SK-N-SH (cell line): ENCODE results near the gene TWNK. TPM values are rescaled to one million over a fixed set of nuclear protein-coding genes. Genes with fewer than 3 reads are reported as not detected.

Experiments used
- CTCF ChIA-PET: fragments of 300-600, 350-600 bp; formaldehyde crosslinking; extraction: SDS; loops from one replicate; lab custom pipeline; 2021; lab: Yijun Ruan, JAX
- POLR2A ChIA-PET: fragments of 350-600 bp; sonication (Branson Sonifier 250); formaldehyde crosslinking; extraction: SDS; loops from one replicate; lab custom pipeline; 2020; ENCODE audit warnings: antibody characterized with exemption, inconsistent platforms; lab: Yijun Ruan, JAX
- DNase-seq: peaks from one replicate; pipeline ENCODE4 v3.0.0; 2012
- H2AFZ ChIP-seq: fragments of 200-600 bp; sonication (generic); 2 replicates; pipeline ENCODE4 v1.8.1; 2016; ENCODE audit warnings: antibody characterized with exemption, mild to moderate bottlenecking, low read depth
- H3F3A ChIP-seq: fragments of 200-600 bp; sonication (generic); replicated peaks from 2 replicates; pipeline ENCODE3; 2016; ENCODE audit warnings: antibody characterized with exemption, mild to moderate bottlenecking; ENCODE audit not compliant: insufficient read depth
- H3K27ac ChIP-seq, 2 experiments: fragments of 200-500 bp in 1 of 2; fragments of 200-600 bp in 1 of 2; sonication (Bioruptor generic) in 1 of 2; sonication (generic), shearing (Covaris generic) in 1 of 2; 2 replicates each; pipeline versions ENCODE4 v1.5.1 to v1.6.1; 2014 to 2016; ENCODE audit warnings: low read depth in 2 of 2, inconsistent platforms in 1 of 2, low read length in 1 of 2, mild to moderate bottlenecking in 1 of 2, mixed read lengths in 1 of 2
- H3K27me3 ChIP-seq: fragments of 200-600 bp; sonication (generic), shearing (Covaris generic); 2 replicates; pipeline ENCODE4 v1.6.1; 2016; ENCODE audit warnings: mixed run types; ENCODE audit not compliant: insufficient read depth
- H3K36me3 ChIP-seq, 2 experiments: fragments of 200-500 bp in 1 of 2; fragments of 200-600 bp in 1 of 2; sonication (Bioruptor generic) in 1 of 2; sonication (generic) in 1 of 2; replicated peaks in 1 of 2; 2 replicates each; pipeline versions ENCODE3 to v1.5.1; 2014 to 2016; ENCODE audit warnings: low read length in 1 of 2, mild to moderate bottlenecking in 1 of 2; ENCODE audit not compliant: insufficient read depth in 2 of 2, control insufficient read depth in 1 of 2
- H3K4me1 ChIP-seq, 2 experiments: fragments of 200-500 bp in 1 of 2; fragments of 200-600 bp in 1 of 2; sonication (Bioruptor generic) in 1 of 2; sonication (generic), shearing (Covaris generic) in 1 of 2; 2 replicates each; pipeline versions ENCODE4 v1.5.1 to v1.6.1; 2014 to 2016; ENCODE audit warnings: low read depth in 1 of 2, low read length in 1 of 2, mixed run types in 1 of 2; ENCODE audit not compliant: insufficient read depth in 2 of 2, control insufficient read depth in 1 of 2
- H3K4me2 ChIP-seq: fragments of 200-600 bp; sonication (generic), shearing (Covaris generic); 2 replicates; pipeline ENCODE4 v1.6.1; 2017; ENCODE audit warnings: mixed run types
- H3K4me3 ChIP-seq, 2 experiments: fragments of 200-500 bp in 1 of 2; fragments of 200-600 bp in 1 of 2; sonication (Bioruptor generic) in 1 of 2; sonication (generic), shearing (Covaris generic) in 1 of 2; 2 replicates each; pipeline versions ENCODE4 v1.5.1 to v1.8.1; 2014 to 2016; ENCODE audit warnings: low read depth in 2 of 2, inconsistent platforms in 1 of 2, low read length in 1 of 2, mild to moderate bottlenecking in 1 of 2, mixed read lengths in 1 of 2, moderate library complexity in 1 of 2
- H3K79me2 ChIP-seq: fragments of 200-600 bp; sonication (generic); 2 replicates; pipeline ENCODE4 v1.8.1; 2017; ENCODE audit warnings: mild to moderate bottlenecking; ENCODE audit not compliant: insufficient read depth
- H3K9ac ChIP-seq: fragments of 200-600 bp; sonication (generic); 2 replicates; pipeline ENCODE4 v1.6.1; 2017; ENCODE audit warnings: mixed run types
- H3K9me2 ChIP-seq: fragments of 200-600 bp; sonication (generic); 2 replicates; pipeline ENCODE4 v1.6.1; 2017; ENCODE audit warnings: mixed run types
- H3K9me3 ChIP-seq: fragments of 200-600 bp; sonication (generic); 2 replicates; pipeline ENCODE4 v1.6.1; 2017; ENCODE audit warnings: mixed run types, mild to moderate bottlenecking, moderate library complexity
- H4K20me1 ChIP-seq: fragments of 200-600 bp; sonication (generic); 2 replicates; pipeline ENCODE4 v1.6.1; 2017; ENCODE audit warnings: mild to moderate bottlenecking, mixed run types; ENCODE audit not compliant: insufficient read depth
- CHD2 ChIP-seq: fragments of 150-350 bp; IDR thresholded peaks from 2 replicates; pipeline ENCODE4 v1.6.1; 2018; ENCODE audit warnings: low read length; ENCODE audit not compliant: partially characterized antibody
- EZH2phosphoT487 ChIP-seq: fragments of 200-600 bp; sonication (generic); IDR thresholded peaks from 2 replicates; pipeline ENCODE4 v1.6.1; 2017; ENCODE audit warnings: low read depth, mixed run types, mild to moderate bottlenecking, antibody characterized with exemption, moderate library complexity, borderline replicate concordance
- FOSL2 ChIP-seq: IDR thresholded peaks from 2 replicates; pipeline ENCODE4 v1.4.0; 2012; ENCODE audit warnings: low read depth, mild to moderate bottlenecking, moderate library complexity, borderline replicate concordance
- GABPA ChIP-seq: IDR thresholded peaks from 2 replicates; pipeline ENCODE4 v1.4.0; 2012; ENCODE audit warnings: low read depth, mild to moderate bottlenecking
- GATA2 ChIP-seq: sonication (generic); formaldehyde crosslinking; IDR thresholded peaks from 2 replicates; pipeline ENCODE4 v1.5.0; 2020; ENCODE audit warnings: mild to moderate bottlenecking, missing genetic modification reagents
- MEF2A ChIP-seq: IDR thresholded peaks from 2 replicates; pipeline ENCODE4 v1.4.0; 2012; ENCODE audit warnings: low read depth, borderline replicate concordance
- NFIC ChIP-seq: IDR thresholded peaks from 2 replicates; pipeline ENCODE4 v1.4.0; 2012; ENCODE audit warnings: borderline replicate concordance
- POLR2AphosphoS5 ChIP-seq: IDR thresholded peaks from 2 replicates; pipeline ENCODE4 v1.6.1; 2012; ENCODE audit warnings: low read depth, low read length
- RXRA ChIP-seq: IDR thresholded peaks from 2 replicates; pipeline ENCODE4 v1.4.0; 2012; ENCODE audit warnings: low read depth, mild to moderate bottlenecking, borderline replicate concordance
- SMC3 ChIP-seq: IDR thresholded peaks from 2 replicates; pipeline ENCODE4 v1.6.1; 2012; ENCODE audit warnings: low read depth, low read length, improper control_type of control experiment
- TAF1 ChIP-seq: IDR thresholded peaks from 2 replicates; pipeline ENCODE4 v1.6.1; 2012; ENCODE audit warnings: low read depth, mild to moderate bottlenecking, low read length, moderate library complexity, borderline replicate concordance
- TCF12 ChIP-seq: IDR thresholded peaks from 2 replicates; pipeline ENCODE4 v1.4.0; 2012
- WGBS: methylation state at CpG from one replicate; pipeline ENCODE4 v1.1.6; 2017; ENCODE audit warnings: low lambda C conversion rate; 5-methylcytosine and 5-hydroxymethylcytosine counted together
- polyA plus RNA-seq, 3 experiments: library from polyadenylated mRNA; depleted of rRNA; stranded (reverse); fragments of >200 nt; gene quantifications; 2 replicates each; pipeline ENCODE4 v1.2.3, GENCODE V29; 2012
- TF ChIP-seq, protein P1 (sequence below): IDR thresholded peaks from 2 replicates; pipeline ENCODE4 v1.4.0; 2012; ENCODE audit warnings: low read depth, borderline replicate concordance
- TF ChIP-seq, protein P2 (sequence below): fragments of 200-600 bp; sonication (generic); IDR thresholded peaks from 2 replicates; pipeline ENCODE4 v1.6.1; 2017; ENCODE audit warnings: antibody characterized with exemption, mild to moderate bottlenecking, moderate library complexity

The TWNK gene
- polyA plus RNA-seq, 1 of the 3 experiments (the other 2 are of a cell fraction): 16.4 TPM

- no peaks in the 10 kb centered on the region for H3K9me2 ChIP-seq
- CTCF ChIA-PET: interaction anchor here (0.6 to 7.2 kb wide), 10 partner anchors 14 to 321 kb away, joined by 3 to 443 read pairs (median 33); partner anchors contain the start of genes LZTS2, MRPL43, PDZD7 and SFXN3
- TF ChIP-seq, protein P1, sequence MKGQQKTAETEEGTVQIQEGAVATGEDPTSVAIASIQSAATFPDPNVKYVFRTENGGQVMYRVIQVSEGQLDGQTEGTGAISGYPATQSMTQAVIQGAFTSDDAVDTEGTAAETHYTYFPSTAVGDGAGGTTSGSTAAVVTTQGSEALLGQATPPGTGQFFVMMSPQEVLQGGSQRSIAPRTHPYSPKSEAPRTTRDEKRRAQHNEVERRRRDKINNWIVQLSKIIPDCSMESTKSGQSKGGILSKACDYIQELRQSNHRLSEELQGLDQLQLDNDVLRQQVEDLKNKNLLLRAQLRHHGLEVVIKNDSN: no peak
- TF ChIP-seq GATA2 (CRISPR knock-in tag): no peak
- no peak for TF ChIP-seq TAF1
- no peaks in the 10 kb centered on the region for H4K20me1 ChIP-seq
- POLR2A ChIA-PET: interaction anchor here (1.3 kb wide), 1 partner anchor 18 kb away, joined by 5 read pairs; no protein-coding TSS in a partner anchor
- no peaks in the 10 kb centered on the region for H3K9me3 ChIP-seq
- no peak overlapping the region for H3K4me2 ChIP-seq
- H3F3A ChIP-seq: peaks cover 18% of the 10 kb centered on the region
- H3K79me2 ChIP-seq: no peaks in the 10 kb centered on the region
- H2AFZ ChIP-seq: no peak overlapping the region
- no peak overlapping the region for H3K9ac ChIP-seq
- no peak for DNase-seq
- peak overlapping the region in 1 of 2 experiments; percentile 13; a peak in 1 of 4 replicates for H3K27ac ChIP-seq
- 88% methylated on average over 5 of the region's 8 CpGs for WGBS
- H3K36me3 ChIP-seq: no peaks in the 10 kb centered on the region
- peaks cover 8 to 19% of the 10 kb centered on the region in 2 experiments; a peak in 3 of 4 replicates for H3K4me1 ChIP-seq
- no peaks in the 10 kb centered on the region for H3K27me3 ChIP-seq
- H3K4me3 ChIP-seq: no peak overlapping the region
These were observed 28.2 kb downstream of the TWNK start for GRCh38 chr10:101015582-101015973.

- H3F3A ChIP-seq: peaks cover 16% of the 10 kb centered on the region
- no peaks in the 10 kb centered on the region for H3K27me3 ChIP-seq
- CTCF ChIA-PET: interaction anchor here (1.0 to 7.2 kb wide), 10 partner anchors 13 to 323 kb away, joined by 3 to 443 read pairs (median 44); partner anchors contain the start of genes KAZALD1, LZTS2, MRPL43 and PDZD7
- no peaks in the 10 kb centered on the region for H3K9me3 ChIP-seq
- H3K9me2 ChIP-seq: no peaks in the 10 kb centered on the region
- DNase-seq: no peak
- H2AFZ ChIP-seq: no peak overlapping the region
- no peak overlapping the region for H3K4me3 ChIP-seq
- H3K4me2 ChIP-seq: no peak overlapping the region
- no peak overlapping the region for H3K27ac ChIP-seq
- POLR2A ChIA-PET: interaction anchor here (0.5 kb wide), 1 partner anchor 107 kb away, joined by 3 read pairs; no protein-coding TSS in a partner anchor
- H3K36me3 ChIP-seq: no peaks in the 10 kb centered on the region
- H4K20me1 ChIP-seq: no peaks in the 10 kb centered on the region
- no peak overlapping the region for H3K9ac ChIP-seq
- WGBS: 85% methylated on average over 5 of the region's 5 CpGs
- H3K79me2 ChIP-seq: no peaks in the 10 kb centered on the region
- H3K4me1 ChIP-seq: peaks cover 8 to 19% of the 10 kb centered on the region in 2 experiments; a peak in 3 of 4 replicates
- TF ChIP-seq MEF2A (no peak), GABPA (no peak), NFIC (no peak), POLR2AphosphoS5 (no peak), RXRA (no peak), CHD2 (no peak), SMC3 (no peak), FOSL2 (no peak), EZH2phosphoT487 (no peak), TAF1 (no peak), TCF12 (no peak)
- TF ChIP-seq, protein P2, sequence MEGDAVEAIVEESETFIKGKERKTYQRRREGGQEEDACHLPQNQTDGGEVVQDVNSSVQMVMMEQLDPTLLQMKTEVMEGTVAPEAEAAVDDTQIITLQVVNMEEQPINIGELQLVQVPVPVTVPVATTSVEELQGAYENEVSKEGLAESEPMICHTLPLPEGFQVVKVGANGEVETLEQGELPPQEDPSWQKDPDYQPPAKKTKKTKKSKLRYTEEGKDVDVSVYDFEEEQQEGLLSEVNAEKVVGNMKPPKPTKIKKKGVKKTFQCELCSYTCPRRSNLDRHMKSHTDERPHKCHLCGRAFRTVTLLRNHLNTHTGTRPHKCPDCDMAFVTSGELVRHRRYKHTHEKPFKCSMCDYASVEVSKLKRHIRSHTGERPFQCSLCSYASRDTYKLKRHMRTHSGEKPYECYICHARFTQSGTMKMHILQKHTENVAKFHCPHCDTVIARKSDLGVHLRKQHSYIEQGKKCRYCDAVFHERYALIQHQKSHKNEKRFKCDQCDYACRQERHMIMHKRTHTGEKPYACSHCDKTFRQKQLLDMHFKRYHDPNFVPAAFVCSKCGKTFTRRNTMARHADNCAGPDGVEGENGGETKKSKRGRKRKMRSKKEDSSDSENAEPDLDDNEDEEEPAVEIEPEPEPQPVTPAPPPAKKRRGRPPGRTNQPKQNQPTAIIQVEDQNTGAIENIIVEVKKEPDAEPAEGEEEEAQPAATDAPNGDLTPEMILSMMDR: no peak
These were observed 29.5 kb downstream of the TWNK start for GRCh38 chr10:101016814-101017213.
